Spleen (tissue), 7 donors: Measurements from ENCODE around the gene PTH1R.
A peak's percentile ranks its signal among the peaks of the same experiment; 100 is the strongest.

Source experiments
- CTCF ChIP-seq, 11 experiments: fragments of 200-600 bp in 7 of 11; fragments of 450-650 bp in 4 of 11; sonication (generic) in 4 of 11; IDR thresholded peaks in 8 of 11; conservative IDR thresholded peaks in 3 of 11; 1 replicate in 7 of 11; 2 replicates in 4 of 11; pipeline versions ENCODE4 v1.4.0 to v1.8.0; 2016 to 2021; ENCODE audit warnings: antibody characterized with exemption in 11 of 11, inconsistent platforms in 4 of 11, mild to moderate bottlenecking in 1 of 11
- POLR2A ChIP-seq, 3 donors: fragments of 450-650 bp; IDR thresholded peaks; one replicate each; pipeline ENCODE4 v1.5.1; 2017; ENCODE audit warnings: antibody characterized with exemption in 3 of 3, mild to moderate bottlenecking in 1 of 3
- POLR2AphosphoS5 ChIP-seq, 3 donors: sonication (generic); formaldehyde crosslinking; IDR thresholded peaks; one replicate each; pipeline ENCODE4 v1.5.1; 2017; ENCODE audit warnings: antibody characterized with exemption in 3 of 3
- donor health status: DM: no; HTN: no; CAD: no; lungs with moderate emphysema.
- donor health status: DM: no; HTN: no; CAD: no.
- donor health status: DM: no; HTN: no; CAD: no.

GRCh38 chr3:46873521-46873920 is 4.0 kb upstream of the PTH1R start:
- TF ChIP-seq CTCF (IDR thresholded peaks at IDR 0.05 in 8 of 11, conservative IDR thresholded peaks at IDR 0.05 in 3 of 11) (no peak), POLR2A (IDR thresholded peaks at IDR 0.05) (no peak), POLR2AphosphoS5 (IDR thresholded peaks at IDR 0.05) (peak; percentile 32 to 64 (median 39))
